ENCODE measurements around the gene IFT122.

The IFT122 gene

DNA sequence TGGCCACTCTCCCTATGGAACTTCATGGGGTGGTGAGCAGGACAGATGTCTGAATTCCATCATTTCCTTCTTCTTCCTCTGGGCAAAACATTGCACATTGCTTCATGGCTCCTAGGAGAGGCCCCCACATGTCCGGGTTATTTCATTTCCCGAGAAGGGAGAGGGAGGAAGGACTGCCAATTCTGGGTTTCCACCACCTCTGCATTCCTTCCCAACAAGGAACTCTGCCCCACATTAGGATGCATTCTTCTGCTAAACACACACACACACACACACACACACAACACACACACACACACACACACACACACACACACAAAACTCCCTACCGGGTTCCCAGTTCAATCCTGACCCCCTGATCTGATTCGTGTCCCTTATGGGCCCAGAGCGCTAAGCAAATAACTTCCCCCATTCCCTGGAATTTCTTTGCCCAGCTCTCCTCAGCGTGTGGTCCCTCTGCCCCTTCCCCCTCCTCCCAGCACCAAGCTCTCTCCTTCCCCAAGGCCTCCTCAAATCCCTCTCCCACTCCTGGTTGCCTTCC, 90.3 kb downstream of the IFT122 start:
- Histone ChIP-seq H3K36me3 (ENCODE audit: low read depth) (no peaks in the 10 kb centered on the region), H3K4me3 (ENCODE audit: severe bottlenecking) (no peak overlapping the region), H3K9me3 (ENCODE audit: severe bottlenecking) (no peaks in the 10 kb centered on the region), H3K27ac (ENCODE audit: poor library complexity, severe bottlenecking) (no peak overlapping the region), H3K27me3 (ENCODE audit: insufficient read depth, poor library complexity, severe bottlenecking) (no peaks in the 10 kb centered on the region), H3K4me1 (ENCODE audit: insufficient read depth, poor library complexity, severe bottlenecking) (no peaks in the 10 kb centered on the region)
- no peak for ATAC-seq (ENCODE audit: low read depth)
- TF ChIP-seq, protein P1, sequence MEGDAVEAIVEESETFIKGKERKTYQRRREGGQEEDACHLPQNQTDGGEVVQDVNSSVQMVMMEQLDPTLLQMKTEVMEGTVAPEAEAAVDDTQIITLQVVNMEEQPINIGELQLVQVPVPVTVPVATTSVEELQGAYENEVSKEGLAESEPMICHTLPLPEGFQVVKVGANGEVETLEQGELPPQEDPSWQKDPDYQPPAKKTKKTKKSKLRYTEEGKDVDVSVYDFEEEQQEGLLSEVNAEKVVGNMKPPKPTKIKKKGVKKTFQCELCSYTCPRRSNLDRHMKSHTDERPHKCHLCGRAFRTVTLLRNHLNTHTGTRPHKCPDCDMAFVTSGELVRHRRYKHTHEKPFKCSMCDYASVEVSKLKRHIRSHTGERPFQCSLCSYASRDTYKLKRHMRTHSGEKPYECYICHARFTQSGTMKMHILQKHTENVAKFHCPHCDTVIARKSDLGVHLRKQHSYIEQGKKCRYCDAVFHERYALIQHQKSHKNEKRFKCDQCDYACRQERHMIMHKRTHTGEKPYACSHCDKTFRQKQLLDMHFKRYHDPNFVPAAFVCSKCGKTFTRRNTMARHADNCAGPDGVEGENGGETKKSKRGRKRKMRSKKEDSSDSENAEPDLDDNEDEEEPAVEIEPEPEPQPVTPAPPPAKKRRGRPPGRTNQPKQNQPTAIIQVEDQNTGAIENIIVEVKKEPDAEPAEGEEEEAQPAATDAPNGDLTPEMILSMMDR (IDR thresholded peaks at IDR 0.05; ENCODE audit: poor library complexity, severe bottlenecking), result no peak
- no peak for DNase-seq (ENCODE audit: low spot score)

DNA sequence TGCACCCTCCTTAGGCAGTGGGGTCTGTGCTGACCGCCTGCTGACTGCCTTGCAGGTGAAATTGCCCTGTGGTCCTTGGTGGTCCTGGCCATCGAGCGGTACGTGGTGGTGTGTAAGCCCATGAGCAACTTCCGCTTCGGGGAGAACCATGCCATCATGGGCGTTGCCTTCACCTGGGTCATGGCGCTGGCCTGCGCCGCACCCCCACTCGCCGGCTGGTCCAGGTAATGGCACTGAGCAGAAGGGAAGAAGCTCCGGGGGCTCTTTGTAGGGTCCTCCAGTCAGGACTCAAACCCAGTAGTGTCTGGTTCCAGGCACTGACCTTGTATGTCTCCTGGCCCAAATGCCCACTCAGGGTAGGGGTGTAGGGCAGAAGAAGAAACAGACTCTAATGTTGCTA, 90.8 kb downstream of the IFT122 start:
- H3K27ac ChIP-seq (ENCODE audit: poor library complexity, severe bottlenecking), result no peak overlapping the region
- TF ChIP-seq, protein P1 (IDR thresholded peaks at IDR 0.05; ENCODE audit: poor library complexity, severe bottlenecking), result no peak
- H3K36me3 ChIP-seq (ENCODE audit: low read depth), result no peaks in the 10 kb centered on the region
- no peaks in the 10 kb centered on the region for H3K27me3 ChIP-seq (ENCODE audit: insufficient read depth, poor library complexity, severe bottlenecking)
- no peaks in the 10 kb centered on the region for H3K9me3 ChIP-seq (ENCODE audit: severe bottlenecking)
- H3K4me1 ChIP-seq (ENCODE audit: insufficient read depth, poor library complexity, severe bottlenecking), result no peaks in the 10 kb centered on the region
- ATAC-seq (ENCODE audit: low read depth), result no peak
- no peak overlapping the region for H3K4me3 ChIP-seq (ENCODE audit: severe bottlenecking)
- DNase-seq (ENCODE audit: low spot score), result no peak

DNA sequence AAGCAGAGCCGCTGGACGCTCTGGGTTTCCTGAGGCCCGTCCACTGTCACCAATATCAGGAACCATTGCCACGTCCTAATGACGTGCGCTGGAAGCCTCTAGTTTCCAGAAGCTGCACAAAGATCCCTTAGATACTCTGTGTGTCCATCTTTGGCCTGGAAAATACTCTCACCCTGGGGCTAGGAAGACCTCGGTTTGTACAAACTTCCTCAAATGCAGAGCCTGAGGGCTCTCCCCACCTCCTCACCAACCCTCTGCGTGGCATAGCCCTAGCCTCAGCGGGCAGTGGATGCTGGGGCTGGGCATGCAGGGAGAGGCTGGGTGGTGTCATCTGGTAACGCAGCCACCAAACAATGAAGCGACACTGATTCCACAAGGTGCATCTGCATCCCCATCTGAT, 91.7 kb downstream of the IFT122 start:
- Histone ChIP-seq H3K4me1 (ENCODE audit: insufficient read depth, poor library complexity, severe bottlenecking) (no peaks in the 10 kb centered on the region), H3K36me3 (ENCODE audit: low read depth) (no peaks in the 10 kb centered on the region), H3K27me3 (ENCODE audit: insufficient read depth, poor library complexity, severe bottlenecking) (no peaks in the 10 kb centered on the region), H3K27ac (ENCODE audit: poor library complexity, severe bottlenecking) (no peak overlapping the region), H3K9me3 (ENCODE audit: severe bottlenecking) (no peaks in the 10 kb centered on the region), H3K4me3 (ENCODE audit: severe bottlenecking) (no peak overlapping the region)
- TF ChIP-seq, protein P1 (IDR thresholded peaks at IDR 0.05; ENCODE audit: poor library complexity, severe bottlenecking), result no peak
- DNase-seq (ENCODE audit: low spot score), result no peak
- no peak for ATAC-seq (ENCODE audit: low read depth)

DNA sequence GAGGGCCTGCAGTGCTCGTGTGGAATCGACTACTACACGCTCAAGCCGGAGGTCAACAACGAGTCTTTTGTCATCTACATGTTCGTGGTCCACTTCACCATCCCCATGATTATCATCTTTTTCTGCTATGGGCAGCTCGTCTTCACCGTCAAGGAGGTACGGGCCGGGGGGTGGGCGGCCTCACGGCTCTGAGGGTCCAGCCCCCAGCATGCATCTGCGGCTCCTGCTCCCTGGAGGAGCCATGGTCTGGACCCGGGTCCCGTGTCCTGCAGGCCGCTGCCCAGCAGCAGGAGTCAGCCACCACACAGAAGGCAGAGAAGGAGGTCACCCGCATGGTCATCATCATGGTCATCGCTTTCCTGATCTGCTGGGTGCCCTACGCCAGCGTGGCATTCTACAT, 92.2 kb downstream of the IFT122 start:
- no peaks in the 10 kb centered on the region for H3K9me3 ChIP-seq (ENCODE audit: severe bottlenecking)
- DNase-seq (ENCODE audit: low spot score), result no peak

DNA sequence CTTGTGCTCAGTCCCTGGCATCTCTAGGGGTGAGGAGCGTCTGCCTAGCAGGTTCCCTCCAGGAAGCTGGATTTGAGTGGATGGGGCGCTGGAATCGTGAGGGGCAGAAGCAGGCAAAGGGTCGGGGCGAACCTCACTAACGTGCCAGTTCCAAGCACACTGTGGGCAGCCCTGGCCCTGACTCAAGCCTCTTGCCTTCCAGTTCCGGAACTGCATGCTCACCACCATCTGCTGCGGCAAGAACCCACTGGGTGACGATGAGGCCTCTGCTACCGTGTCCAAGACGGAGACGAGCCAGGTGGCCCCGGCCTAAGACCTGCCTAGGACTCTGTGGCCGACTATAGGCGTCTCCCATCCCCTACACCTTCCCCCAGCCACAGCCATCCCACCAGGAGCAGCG, 93.4 kb downstream of the IFT122 start:
- no peaks in the 10 kb centered on the region for H3K9me3 ChIP-seq (ENCODE audit: severe bottlenecking)

More for the DNA sequence above, 92.2 kb downstream of the IFT122 start:
- Histone ChIP-seq H3K4me3 (ENCODE audit: severe bottlenecking) (no peak overlapping the region), H3K4me1 (ENCODE audit: insufficient read depth, poor library complexity, severe bottlenecking) (no peaks in the 10 kb centered on the region), H3K27me3 (ENCODE audit: insufficient read depth, poor library complexity, severe bottlenecking) (no peaks in the 10 kb centered on the region), H3K27ac (ENCODE audit: poor library complexity, severe bottlenecking) (no peak overlapping the region), H3K36me3 (ENCODE audit: low read depth) (no peaks in the 10 kb centered on the region)
- no peak for ATAC-seq (ENCODE audit: low read depth)
- TF ChIP-seq, protein P1 (IDR thresholded peaks at IDR 0.05; ENCODE audit: poor library complexity, severe bottlenecking), result no peak

More for the DNA sequence above, 93.4 kb downstream of the IFT122 start:
- Histone ChIP-seq H3K27ac (ENCODE audit: poor library complexity, severe bottlenecking) (no peak overlapping the region), H3K27me3 (ENCODE audit: insufficient read depth, poor library complexity, severe bottlenecking) (no peaks in the 10 kb centered on the region), H3K4me1 (ENCODE audit: insufficient read depth, poor library complexity, severe bottlenecking) (no peaks in the 10 kb centered on the region), H3K4me3 (ENCODE audit: severe bottlenecking) (no peak overlapping the region), H3K36me3 (ENCODE audit: low read depth) (no peaks in the 10 kb centered on the region)
- TF ChIP-seq, protein P1 (IDR thresholded peaks at IDR 0.05; ENCODE audit: poor library complexity, severe bottlenecking), result no peak
- no peak for ATAC-seq (ENCODE audit: low read depth)
- DNase-seq (ENCODE audit: low spot score), result no peak

All from RWPE2 (cell line).